HS-5 (cell line): Measurements from ENCODE around the gene RNF144B.
"Not testable (repeated sequence)": the region's sequence is repeated elsewhere in the genome, so short reads cannot be mapped to it uniquely, and the experiment has no call there.

Source experiments
- DNase-seq: peaks from one replicate; pipeline ENCODE4 v3.0.0-alpha.2; 2012; ENCODE audit warnings: low read depth

RNF144B gene

DNA sequence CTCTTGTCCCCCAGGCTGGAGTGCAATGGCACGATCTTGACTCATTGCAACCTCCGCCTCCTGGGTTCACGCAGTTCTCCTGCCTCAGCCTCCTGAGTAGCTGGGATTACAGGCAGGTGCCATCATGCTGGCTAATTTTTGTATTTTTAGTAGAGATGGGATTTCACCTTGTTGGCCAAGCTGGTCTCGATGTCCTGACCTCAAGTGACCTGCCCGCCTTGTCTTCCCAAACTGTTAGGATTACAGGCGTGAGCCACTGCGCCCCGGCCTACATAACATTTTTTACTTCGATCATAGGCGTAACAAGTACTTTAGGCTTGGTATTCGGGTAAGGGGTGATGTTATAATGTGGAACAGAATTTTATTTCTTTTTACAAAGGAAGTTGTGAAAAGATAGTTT, 22.5 kb downstream of the RNF144B start:
- DNase-seq, result not testable (repeated sequence)

- DNase-seq, result no peak
Measured at GRCh38 chr6:18410412-18410811, 23.3 kb downstream of the RNF144B start.

DNA sequence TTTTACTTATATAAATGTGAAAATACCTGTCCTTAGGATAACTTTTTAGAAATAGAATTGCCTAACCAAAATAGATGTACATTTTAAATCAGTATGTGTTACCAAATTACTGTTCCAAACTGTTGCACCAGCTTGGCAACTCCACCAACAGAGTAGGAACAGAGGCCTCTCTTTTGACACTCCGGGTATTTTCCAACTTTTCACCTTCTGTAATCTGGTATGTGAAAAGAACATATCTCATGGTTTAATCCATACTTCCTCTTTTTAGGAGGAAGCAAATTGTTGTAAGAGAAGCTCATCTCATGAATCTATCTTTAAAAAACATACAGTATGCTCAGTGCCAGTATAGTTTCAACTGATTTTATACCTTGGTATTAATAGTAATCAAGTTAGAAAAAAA, 24.9 kb downstream of the RNF144B start:
- DNase-seq, result no peak

DNA sequence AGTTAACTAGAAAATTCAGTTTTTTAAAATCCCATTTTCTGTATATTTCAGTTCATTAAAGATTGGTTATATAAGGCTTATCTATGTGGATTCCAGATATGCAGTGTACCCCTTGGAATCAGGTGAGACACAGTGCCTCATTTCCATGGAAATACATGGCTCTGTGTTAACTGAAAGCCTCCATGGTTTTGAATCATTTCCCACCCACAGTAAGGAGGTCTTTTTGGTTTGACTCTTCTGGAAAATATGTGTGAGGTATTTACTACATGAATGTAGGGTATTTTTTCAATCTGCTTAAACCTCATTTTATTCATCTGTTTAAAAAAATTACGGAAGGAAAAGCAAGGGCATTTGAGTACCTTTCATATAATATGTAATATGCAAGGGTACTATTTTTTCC, 25.5 kb downstream of the RNF144B start:
- DNase-seq, result no peak

DNA sequence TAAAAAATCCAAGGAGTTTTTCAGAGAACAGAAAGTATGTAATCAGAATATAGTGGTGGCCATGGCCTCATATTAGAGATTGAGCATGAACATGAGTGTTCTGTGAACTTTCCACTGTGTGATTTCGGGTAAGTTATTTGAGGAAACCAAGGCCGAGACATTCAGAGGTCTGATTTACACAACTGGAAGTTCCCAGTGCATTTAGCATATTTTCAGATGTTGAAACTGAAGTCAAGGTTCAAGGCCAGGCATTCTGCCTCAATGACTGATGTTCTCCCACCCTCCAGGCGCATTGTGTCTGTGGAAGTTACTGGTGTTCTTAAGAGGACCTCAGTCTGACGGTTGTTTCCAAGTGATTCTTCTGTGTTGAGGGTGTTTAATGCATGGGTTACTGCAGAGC, 26.2 kb downstream of the RNF144B start:
- no peak for DNase-seq

- DNase-seq, result no peak
Measured at GRCh38 chr6:18414116-18414515, 27.0 kb downstream of the RNF144B start.

DNA sequence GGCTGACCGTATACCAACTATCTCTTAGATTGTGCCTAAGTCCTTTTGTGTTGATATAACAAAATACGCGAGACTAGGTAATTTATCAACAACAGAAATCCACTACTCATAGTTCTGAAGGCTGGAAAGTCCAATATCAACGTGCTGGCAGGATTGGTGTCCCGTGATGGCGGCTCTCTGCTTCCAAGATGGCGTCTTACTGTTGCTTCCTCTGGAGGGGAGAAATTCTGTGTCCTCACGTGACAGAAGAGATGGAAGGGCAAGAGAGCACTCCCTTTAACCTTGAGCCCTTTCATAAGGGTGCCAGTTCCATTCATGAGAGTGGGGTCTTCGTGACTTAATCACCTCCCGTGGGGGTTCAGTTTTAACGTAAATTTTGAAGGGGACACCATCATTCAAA, 28.1 kb downstream of the RNF144B start:
- DNase-seq, result no peak

DNA sequence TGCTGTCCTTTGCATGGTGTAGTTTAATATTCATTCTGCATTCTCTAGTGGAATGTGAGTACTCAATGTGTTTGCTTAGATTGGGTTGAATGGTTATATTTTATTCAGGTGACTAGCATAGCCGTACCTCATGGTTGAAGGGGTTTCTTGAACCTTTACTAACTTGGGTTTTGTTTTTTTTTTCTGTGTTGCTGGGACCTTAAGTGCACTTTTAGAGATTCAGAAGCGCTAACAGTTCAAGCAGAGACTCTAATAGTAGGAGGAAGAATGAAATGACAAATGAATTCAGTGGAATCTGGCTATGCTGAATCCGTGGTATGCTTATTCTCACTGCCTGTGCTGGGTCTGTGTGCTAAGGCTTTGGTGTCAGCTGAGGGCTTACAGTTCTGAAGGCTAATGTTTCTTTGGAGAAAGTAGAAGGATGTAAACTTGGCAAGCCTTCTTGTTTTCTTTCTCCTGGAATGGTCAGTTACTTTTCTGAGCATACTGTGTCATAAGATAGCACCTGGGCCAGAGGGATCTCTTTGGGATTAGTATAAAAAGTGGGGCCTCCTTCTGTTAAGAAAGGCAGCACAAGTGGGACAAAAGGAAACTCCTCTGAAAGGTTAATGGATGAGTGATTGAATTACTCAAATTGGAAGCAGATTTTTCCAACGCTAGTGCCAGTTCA, 28.7 kb downstream of the RNF144B start:
- DNase-seq, result no peak

DNA sequence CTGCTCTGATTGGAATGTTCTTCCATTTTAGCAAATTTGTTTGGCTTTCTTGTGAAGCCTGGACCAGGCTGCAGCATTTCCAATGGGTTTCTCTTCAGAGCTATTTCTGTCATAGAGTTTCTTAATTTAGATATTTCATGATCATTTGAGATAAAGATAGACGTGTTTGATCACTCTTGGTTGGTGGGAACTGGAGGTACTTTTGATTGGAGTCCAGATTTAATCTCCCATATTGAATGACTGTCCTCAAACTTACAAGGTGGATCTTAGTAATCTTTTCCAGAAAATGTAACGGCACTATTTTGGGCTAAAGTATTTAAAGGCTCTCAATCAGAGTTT, 29.2 kb downstream of the RNF144B start:
- no peak for DNase-seq

- DNase-seq, result no peak
Measured at GRCh38 chr6:18420328-18420727, 33.2 kb downstream of the RNF144B start.

- DNase-seq, result no peak
Measured at GRCh38 chr6:18422136-18422535, 35.0 kb downstream of the RNF144B start.

- DNase-seq, result no peak
Measured at GRCh38 chr6:18423426-18423825, 36.3 kb downstream of the RNF144B start.

DNA sequence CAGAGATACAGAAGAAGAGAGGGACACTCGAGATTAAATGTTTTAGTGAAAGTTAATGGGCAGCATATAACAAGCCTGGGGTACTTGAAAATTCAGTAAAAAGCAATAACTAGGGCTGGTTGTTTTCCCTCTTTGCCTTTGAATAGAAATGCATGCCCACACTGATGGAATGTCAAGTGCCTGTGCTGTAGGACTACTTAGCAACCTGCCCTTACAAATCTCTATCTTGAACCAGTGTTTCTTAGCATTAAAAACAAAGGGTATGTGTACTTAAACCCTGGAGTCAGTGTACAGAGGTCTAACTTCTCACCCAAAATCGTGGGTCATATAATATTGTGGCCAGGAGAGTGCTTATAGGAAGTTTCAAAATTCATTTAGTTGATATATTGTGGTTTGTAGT, 37.1 kb downstream of the RNF144B start:
- no peak for DNase-seq

DNA sequence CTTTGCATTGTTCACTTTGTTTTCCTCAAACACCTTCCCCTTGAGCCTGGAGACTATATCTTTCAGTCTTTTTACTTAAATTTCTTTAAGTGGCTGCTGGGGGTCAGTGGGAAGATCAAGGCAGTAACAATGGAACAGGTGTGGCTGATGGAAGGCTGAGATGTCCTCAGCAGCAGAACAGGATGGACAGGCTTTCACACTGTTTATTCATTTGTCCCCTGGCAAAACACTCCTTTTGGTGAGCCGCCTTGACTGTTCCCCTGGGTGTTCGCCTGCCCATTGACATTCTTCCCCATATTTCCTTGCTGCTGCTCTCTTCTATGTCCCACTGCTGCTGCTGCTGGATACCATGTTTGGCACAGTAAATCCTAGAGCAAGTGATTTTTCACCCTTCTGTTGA, 38.1 kb downstream of the RNF144B start:
- no peak for DNase-seq

GRCh38 chr6:18427296-18427695, 40.1 kb downstream of the RNF144B start:
- no peak for DNase-seq

- no peak for DNase-seq
Measured at GRCh38 chr6:18429655-18430297, 42.6 kb downstream of the RNF144B start.

DNA sequence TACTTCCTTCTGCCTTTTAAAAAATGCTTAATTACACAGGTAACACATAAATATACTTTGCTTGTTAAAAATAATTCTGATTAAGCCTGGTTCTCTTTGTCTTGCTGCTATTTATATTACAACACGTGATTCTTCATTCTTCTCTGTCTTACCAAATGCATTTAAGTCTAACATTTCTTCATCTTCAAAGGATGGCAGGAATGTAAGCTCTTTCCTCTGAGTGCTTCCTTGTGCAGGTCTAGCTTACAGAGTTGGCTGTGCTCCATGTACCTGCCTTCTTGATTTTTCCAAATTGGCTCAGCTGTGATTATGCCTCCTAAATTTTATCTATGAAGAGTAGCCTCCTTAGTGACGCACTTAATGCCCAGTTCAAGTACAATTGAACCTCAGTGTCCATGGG, 44.4 kb downstream of the RNF144B start:
- no peak for DNase-seq

DNA sequence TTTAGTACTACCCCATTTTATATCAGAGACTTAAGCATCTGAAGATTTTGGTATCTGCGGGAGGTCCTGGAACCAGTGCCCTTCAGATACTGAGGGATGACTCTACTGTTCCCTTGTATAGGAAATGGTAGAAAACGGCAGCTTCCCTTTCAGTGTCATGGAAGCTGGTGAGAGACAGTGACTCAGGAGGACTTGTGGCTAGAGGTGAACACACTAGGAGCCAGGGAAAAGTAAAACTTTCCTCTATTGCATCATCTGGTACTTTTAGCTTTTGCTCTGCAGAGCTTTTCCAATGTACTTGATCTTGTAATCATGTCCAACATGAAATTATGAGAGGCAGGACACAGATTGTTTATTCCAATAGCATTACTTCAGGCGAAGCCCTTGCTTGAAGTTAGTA, 45.0 kb downstream of the RNF144B start:
- no peak for DNase-seq

DNA sequence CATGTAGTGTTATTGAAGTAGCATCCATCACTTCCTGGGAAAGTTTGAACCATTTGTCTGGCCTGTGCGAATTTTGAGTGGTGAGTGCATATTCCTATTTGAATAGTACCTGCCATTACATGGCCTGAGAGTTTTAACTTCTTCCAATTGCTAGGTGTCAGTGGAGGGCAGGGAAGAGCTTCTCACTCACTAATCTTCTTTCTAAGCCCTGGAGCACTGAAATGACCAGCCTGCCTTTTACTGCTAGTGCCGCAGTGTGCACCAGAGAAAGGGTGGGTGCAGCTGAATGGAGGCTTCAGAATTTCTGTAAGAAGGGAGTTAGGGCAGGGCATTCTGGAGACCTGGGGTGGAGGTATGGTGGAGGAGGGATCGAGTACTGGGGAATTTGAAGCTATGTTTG, 45.5 kb downstream of the RNF144B start:
- no peak for DNase-seq

DNA sequence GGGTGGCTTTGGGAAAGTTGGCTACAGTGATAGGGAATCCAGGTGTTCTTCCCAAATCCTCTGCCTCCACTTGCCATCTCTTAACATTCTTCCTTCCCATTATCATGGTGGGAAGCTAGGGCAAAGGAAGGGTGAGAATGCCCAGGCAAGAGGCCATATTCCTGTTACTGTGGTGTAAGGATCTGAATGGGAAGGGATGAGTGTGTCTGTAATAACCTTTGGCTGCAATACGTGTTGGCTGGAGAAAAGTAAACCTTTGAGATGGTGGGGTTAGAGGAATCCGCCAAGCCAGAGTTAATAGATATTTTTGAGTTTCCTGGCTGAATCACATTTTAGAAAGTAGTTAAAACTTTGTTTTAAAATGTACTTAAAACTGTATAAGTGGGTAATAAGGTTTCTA, 45.9 kb downstream of the RNF144B start:
- no peak for DNase-seq

- DNase-seq, result no peak
Measured at GRCh38 chr6:18436341-18436740, 49.2 kb downstream of the RNF144B start.

GRCh38 chr6:18439581-18439980, 52.4 kb downstream of the RNF144B start:
- no peak for DNase-seq

GRCh38 chr6:18441251-18441979, 54.3 kb downstream of the RNF144B start:
- no peak for DNase-seq

DNA sequence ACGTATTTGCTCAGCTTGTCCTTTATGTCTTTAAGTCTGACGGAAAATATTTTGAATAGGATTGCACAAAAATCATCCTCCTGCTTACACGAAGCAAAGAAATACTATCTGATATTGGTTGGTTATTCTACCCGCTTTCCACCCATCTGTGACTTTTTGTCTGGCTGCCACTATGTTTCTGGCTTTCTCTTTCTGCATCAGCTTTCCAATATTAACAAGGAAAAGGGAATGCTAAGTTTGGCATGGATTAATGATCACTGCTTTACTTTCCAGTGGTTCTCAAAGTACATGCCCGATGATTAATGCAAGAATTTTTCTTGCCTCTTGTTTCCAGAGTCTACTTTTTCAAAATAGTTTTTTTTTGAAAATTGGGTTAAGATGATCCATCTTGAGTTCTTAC, 57.0 kb downstream of the RNF144B start:
- no peak for DNase-seq
